ENCODE data around the gene YWHAH.

- no peak for TF ChIP-seq POLR2A (IDR thresholded peaks at IDR 0.05)
- TF ChIP-seq CTCF (IDR thresholded peaks at IDR 0.05): no peak
Observed at GRCh38 chr22:31912407-31912743, 32.0 kb upstream of the YWHAH start.
